ENCODE data around the gene POU4F3. TPM values are rescaled to one million over a fixed set of nuclear protein-coding genes. Genes with fewer than 3 reads are reported as not detected.
"Not testable (repeated sequence)": the region's sequence is repeated elsewhere in the genome, so short reads cannot be mapped to it uniquely, and the experiment has no call there.

POU4F3 gene
- polyA plus RNA-seq (ENCODE audit: insufficient read length in 4 of 4): under 1 TPM; 0.07 to 0.17 (median 0.10) TPM

GRCh38 chr5:146338774-146339714, at the start of gene POU4F3:
TSS of gene POU4F3 (plus strand) at chr5:146338839. CDS start at chr5:146339113, 274 bp downstream.
- DNase-seq (ENCODE audit: low read depth in 4 of 4, low spot score in 3 of 4): no peak

- DNase-seq (ENCODE audit: low read depth in 4 of 4, low spot score in 3 of 4): peak in 1 of 4 donors; percentile 21
These were observed 48.3 kb upstream of the POU4F3 start for GRCh38 chr5:146290318-146290717.

- peak in 3 of 4 donors; percentile 16 to 37 (median 27) for DNase-seq (ENCODE audit: low read depth in 4 of 4, low spot score in 3 of 4)
These were observed 47.1 kb upstream of the POU4F3 start for GRCh38 chr5:146291421-146292074.

- DNase-seq (ENCODE audit: low read depth in 4 of 4, low spot score in 3 of 4): no peak
These were observed 42.4 kb upstream of the POU4F3 start for GRCh38 chr5:146296245-146296644.

GRCh38 chr5:146298920-146299319, 39.7 kb upstream of the POU4F3 start:
- not testable (repeated sequence) for DNase-seq (ENCODE audit: low read depth in 4 of 4, low spot score in 3 of 4)

- no peak for DNase-seq (ENCODE audit: low read depth in 4 of 4, low spot score in 3 of 4)
These were observed 37.0 kb upstream of the POU4F3 start for GRCh38 chr5:146301626-146302025.

- no peak for DNase-seq (ENCODE audit: low read depth in 4 of 4, low spot score in 3 of 4)
These were observed 36.2 kb upstream of the POU4F3 start for GRCh38 chr5:146302406-146302805.

GRCh38 chr5:146306838-146307237, 31.8 kb upstream of the POU4F3 start:
- DNase-seq (ENCODE audit: low read depth in 4 of 4, low spot score in 3 of 4): no peak

- DNase-seq (ENCODE audit: low read depth in 4 of 4, low spot score in 3 of 4): no peak
These were observed 30.8 kb upstream of the POU4F3 start for GRCh38 chr5:146307796-146308195.

- no peak for DNase-seq (ENCODE audit: low read depth in 4 of 4, low spot score in 3 of 4)
These were observed 28.1 kb upstream of the POU4F3 start for GRCh38 chr5:146310540-146310939.

- DNase-seq (ENCODE audit: low read depth in 4 of 4, low spot score in 3 of 4): no peak
These were observed 27.4 kb upstream of the POU4F3 start for GRCh38 chr5:146311278-146311677.

GRCh38 chr5:146313027-146313426, 25.6 kb upstream of the POU4F3 start:
- no peak for DNase-seq (ENCODE audit: low read depth in 4 of 4, low spot score in 3 of 4)

- no peak for DNase-seq (ENCODE audit: low read depth in 4 of 4, low spot score in 3 of 4)
These were observed 17.1 kb upstream of the POU4F3 start for GRCh38 chr5:146321571-146321970.

GRCh38 chr5:146327257-146327870, 11.3 kb upstream of the POU4F3 start:
- no peak for DNase-seq (ENCODE audit: low read depth in 4 of 4, low spot score in 3 of 4)

GRCh38 chr5:146327989-146328388, 10.7 kb upstream of the POU4F3 start:
- DNase-seq (ENCODE audit: low read depth in 4 of 4, low spot score in 3 of 4): no peak

GRCh38 chr5:146329697-146330096, 8.9 kb upstream of the POU4F3 start:
- no peak for DNase-seq (ENCODE audit: low read depth in 4 of 4, low spot score in 3 of 4)

GRCh38 chr5:146331423-146331822, 7.2 kb upstream of the POU4F3 start:
- DNase-seq (ENCODE audit: low read depth in 4 of 4, low spot score in 3 of 4): no peak

GRCh38 chr5:146334074-146334533, 4.5 kb upstream of the POU4F3 start:
- no peak for DNase-seq (ENCODE audit: low read depth in 4 of 4, low spot score in 3 of 4)

GRCh38 chr5:146336197-146336596, 2.4 kb upstream of the POU4F3 start:
- DNase-seq (ENCODE audit: low read depth in 4 of 4, low spot score in 3 of 4): no peak

GRCh38 chr5:146337264-146337904, 1.3 kb upstream of the POU4F3 start:
- no peak for DNase-seq (ENCODE audit: low read depth in 4 of 4, low spot score in 3 of 4)

- no peak for DNase-seq (ENCODE audit: low read depth in 4 of 4, low spot score in 3 of 4)
These were observed 711 bp upstream of the POU4F3 start for GRCh38 chr5:146337928-146338327.

Data from left renal pelvis (tissue), 4 donors.